IPS-18c (cell line): ENCODE measurements around the gene RBM38.
"Not testable (repeated sequence)": the region's sequence is repeated elsewhere in the genome, so short reads cannot be mapped to it uniquely, and the experiment has no call there.

ENCODE experiments used
- H3K4me3 ChIP-seq: 2 replicates; pipeline ENCODE4 v1.7.0; 2013; ENCODE audit warnings: low read depth, mild to moderate bottlenecking, low read length, moderate library complexity; ENCODE audit not compliant: insufficient read depth
- H3K9me3 ChIP-seq: one replicate; pipeline ENCODE4 v1.6.1; 2013; ENCODE audit warnings: mild to moderate bottlenecking, low read length, moderate library complexity; ENCODE audit not compliant: control insufficient read depth, insufficient read depth

The RBM38 gene

DNA sequence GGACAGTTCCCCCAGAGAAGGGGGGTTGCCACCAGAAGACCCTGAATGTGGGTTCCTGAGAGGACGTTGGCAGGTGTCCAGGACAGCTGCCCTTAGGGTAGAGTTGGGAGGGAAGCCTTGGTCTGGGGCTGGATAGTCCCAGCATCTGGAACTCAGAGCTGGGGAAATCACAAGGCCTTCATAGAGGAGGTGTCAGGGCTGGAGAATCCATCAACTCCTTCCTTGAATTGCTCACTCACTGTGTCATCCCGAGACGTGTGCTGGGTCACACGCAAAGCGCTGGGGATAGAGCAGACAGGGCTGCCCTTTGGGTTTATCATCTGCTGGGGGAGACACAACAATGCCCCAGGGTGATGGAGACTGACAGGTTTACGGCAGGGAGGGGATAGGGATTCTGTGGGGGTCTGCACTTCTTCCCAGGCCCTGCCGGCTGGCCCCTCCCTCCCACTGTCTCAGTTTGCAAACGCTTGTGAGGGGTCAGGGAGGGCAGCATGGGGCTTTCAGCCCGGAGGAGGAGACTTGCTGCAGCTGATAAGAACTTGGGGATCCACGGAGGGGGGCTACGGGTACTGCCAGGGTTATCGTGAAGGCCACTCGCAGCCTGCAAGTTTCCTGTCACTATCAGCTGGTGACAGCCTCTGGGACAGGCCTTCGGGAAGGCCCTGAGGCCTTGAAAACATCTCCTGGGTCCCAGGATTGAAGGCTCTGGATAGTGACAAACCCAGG lies 18.6 kb downstream of the RBM38 start:
- no peak overlapping the region for H3K4me3 ChIP-seq
- H3K9me3 ChIP-seq: no peaks in the 10 kb centered on the region

- Histone ChIP-seq H3K4me3 (no peak overlapping the region), H3K9me3 (no peaks in the 10 kb centered on the region)
Measured at GRCh38 chr20:57410398-57410920, 19.3 kb downstream of the RBM38 start.

DNA sequence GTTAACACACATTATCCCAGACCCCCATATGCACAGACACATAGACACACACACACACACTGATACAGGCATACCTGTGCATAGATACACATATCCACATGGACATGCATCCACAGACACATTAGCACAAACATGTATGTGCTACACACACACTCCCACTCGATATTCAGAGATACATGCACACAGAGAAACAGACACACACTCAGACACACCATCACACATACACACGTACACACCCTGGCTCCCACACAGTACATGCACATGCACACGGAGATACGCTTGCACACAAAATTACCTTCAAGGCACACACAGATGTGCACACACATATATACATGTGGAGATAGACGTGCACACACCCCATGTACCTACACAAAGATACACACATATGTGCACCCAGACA lies 19.7 kb downstream of the RBM38 start:
- H3K9me3 ChIP-seq: no peaks in the 10 kb centered on the region

GRCh38 chr20:57411406-57412283 lies 20.4 kb downstream of the RBM38 start:
- H3K4me3 ChIP-seq: no peak overlapping the region

More for the DNA sequence above, 19.7 kb downstream of the RBM38 start:
- no peak overlapping the region for H3K4me3 ChIP-seq

GRCh38 chr20:57412347-57413029 lies 21.3 kb downstream of the RBM38 start:
- no peak overlapping the region for H3K4me3 ChIP-seq

More at GRCh38 chr20:57411406-57412283, 20.4 kb downstream of the RBM38 start:
- H3K9me3 ChIP-seq: no peaks in the 10 kb centered on the region

DNA sequence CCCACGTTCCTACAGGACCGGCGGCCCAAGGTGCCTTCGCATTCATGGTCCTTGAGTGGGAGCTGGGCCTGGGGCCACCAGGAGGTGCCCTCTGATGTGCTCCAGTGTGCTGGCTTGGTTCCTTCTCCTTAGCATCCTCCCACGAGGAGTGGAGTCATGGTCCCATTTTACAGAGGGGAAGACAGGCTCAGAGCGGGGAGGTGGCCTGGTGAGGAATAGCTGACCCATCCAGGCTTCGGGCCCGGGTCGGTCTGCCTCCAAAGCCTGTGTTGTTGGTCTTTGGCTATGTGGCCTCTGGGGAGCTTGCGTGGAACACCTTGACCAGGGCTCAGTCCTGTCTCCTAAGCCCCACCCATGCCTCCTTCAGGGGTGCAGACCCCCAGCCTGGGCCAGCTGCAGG lies 22.8 kb downstream of the RBM38 start:
- no peak overlapping the region for H3K4me3 ChIP-seq

More at GRCh38 chr20:57412347-57413029, 21.3 kb downstream of the RBM38 start:
- H3K9me3 ChIP-seq: no peaks in the 10 kb centered on the region

GRCh38 chr20:57414867-57415592 lies 23.8 kb downstream of the RBM38 start:
- Histone ChIP-seq H3K4me3 (no peak overlapping the region), H3K9me3 (no peaks in the 10 kb centered on the region)

More for the DNA sequence above, 22.8 kb downstream of the RBM38 start:
- no peaks in the 10 kb centered on the region for H3K9me3 ChIP-seq

DNA sequence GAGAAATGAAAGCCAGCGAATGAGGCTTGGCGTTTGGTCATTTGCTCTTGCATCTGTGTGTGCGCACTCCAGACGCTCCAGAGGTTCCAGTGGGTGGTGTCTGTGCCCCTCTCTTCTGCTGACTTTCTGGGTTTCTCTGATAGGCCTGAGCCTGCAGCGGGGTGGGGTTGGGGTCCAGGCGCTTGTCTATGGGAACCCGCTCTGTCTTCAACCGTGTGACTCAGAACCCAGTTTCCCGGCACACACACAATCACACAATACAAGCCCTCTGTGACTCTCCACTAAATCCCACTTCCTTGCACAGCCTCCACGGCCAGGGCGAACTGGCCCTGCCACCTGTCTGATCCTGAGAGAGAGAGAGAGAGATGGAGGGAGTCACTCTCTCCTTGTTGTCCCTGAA lies 24.6 kb downstream of the RBM38 start:
- no peak overlapping the region for H3K4me3 ChIP-seq
- no peaks in the 10 kb centered on the region for H3K9me3 ChIP-seq

DNA sequence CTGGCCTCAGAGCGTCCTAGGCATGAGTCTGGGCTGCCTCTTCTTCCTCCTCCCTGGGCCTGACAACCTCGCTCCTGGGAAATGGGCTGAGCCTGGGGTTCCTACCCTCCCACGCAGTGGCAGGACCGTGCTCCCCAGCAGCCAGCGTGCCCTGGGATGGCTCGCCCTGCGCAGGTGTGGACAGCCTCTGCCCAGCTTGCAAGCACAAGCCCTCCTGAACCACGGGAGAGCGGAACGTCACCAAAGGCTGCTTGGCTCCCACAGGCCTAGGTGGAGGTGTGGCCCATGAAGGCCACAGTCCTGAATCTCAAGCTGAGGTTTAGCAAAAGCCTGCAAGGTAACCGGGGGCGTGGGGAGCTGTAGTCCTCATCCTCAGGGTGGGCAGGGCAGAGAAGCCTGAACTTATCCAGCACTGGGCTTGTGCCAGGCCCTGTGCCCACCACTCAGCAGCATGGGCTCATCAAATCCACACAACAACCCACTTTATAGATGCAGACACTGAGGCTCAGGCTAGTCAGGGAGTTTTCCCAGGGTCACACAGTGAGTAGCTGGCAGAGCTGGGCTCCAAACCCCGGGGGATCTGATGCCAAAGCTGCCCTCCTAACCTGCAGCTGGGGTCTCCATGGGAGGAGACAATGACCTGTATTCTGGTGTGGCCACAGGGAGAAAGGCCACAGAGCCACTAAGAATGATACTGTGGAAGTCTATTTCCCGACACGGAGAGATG lies 25.3 kb downstream of the RBM38 start:
- Histone ChIP-seq H3K9me3 (no peaks in the 10 kb centered on the region), H3K4me3 (no peak overlapping the region)

DNA sequence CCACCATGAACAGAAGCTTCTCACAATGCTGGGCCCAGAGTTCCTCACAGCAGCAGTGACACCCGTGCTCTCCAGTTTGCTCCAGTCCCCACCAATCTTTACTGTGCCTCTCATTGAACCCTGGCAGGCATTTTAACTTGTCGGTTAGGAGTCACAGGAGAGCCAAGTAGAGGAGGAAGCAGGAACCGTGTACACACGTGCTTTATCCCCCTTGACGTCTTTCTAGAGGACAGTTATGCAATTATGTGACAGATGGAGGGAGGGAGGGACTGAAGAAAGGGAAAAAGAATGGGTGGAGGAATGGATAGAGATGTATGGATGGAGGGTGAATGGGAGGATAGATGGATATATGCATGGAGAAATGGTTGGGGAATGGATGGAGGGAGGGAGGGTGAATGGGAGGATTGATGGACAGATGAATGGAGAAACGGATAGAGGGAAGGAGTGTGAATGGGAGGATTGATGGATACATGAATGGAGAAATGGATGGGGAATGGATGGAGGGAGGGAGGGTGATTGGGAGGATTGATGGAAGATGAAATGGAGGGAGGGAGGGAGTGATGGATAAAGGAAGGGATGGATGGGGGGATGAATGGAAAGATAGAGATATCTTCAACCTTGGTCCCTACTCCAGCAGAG lies 26.0 kb downstream of the RBM38 start:
- H3K9me3 ChIP-seq: no peaks in the 10 kb centered on the region
- H3K4me3 ChIP-seq: no peak overlapping the region

- Histone ChIP-seq H3K4me3 (no peak overlapping the region), H3K9me3 (no peaks in the 10 kb centered on the region)
Measured at GRCh38 chr20:57417830-57418780, 26.9 kb downstream of the RBM38 start.

DNA sequence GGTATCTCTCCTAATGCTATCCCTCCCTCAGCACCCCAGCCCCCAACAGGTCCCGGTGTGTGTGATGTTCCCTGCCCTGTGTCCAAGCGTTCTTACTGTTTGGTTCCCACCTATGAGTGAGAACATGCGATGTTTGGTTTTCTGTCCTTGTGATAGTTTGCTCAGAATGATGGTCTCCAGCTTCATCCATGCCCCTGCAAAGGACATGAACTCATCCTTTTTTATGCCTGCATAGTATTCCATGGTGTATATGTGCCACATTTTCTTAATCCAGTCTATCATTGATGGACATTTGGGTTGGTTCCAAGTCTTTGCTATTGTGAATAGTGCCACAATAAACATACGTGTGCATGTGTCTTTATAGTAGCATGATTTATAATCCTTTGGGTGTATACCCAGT lies 28.3 kb downstream of the RBM38 start:
- not testable (repeated sequence) for H3K4me3 ChIP-seq, H3K9me3 ChIP-seq

DNA sequence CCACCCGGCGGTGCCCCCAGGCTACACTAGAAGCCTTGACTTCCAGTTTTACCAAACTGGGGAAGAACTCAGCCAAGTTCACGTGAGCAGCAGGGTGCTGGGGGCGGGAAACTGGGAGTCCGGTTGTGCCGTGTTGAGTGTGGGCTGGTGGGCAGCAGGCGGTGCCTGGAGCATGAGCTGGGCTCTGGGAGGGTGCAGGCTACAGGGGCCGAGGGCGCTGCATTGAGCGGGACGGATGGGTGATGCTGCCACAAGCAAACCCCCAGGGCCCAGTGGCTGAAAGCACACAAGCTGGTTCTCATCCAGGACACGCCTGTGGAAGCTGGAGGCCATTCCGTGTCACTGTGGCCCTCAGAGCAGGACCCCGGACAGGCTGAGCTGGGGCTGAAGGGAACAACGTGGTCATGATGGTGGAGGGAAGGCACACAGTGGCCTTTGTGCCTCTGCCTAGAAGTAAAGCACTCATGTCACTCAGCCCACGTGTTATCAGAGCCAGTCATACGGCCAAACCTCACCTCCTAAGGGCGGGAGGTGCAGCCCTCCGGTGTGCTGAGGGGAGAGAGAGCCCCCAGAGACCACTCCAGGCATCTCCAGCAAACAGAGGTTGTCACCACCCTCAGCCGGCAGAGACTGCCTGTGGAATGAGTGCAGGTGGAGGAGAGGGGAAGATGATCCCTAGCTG lies 29.5 kb downstream of the RBM38 start:
- no peak overlapping the region for H3K4me3 ChIP-seq
- no peaks in the 10 kb centered on the region for H3K9me3 ChIP-seq
